Ovary (tissue), 10 donors: ENCODE results near the gene STYK1. TPM values are rescaled to one million over a fixed set of nuclear protein-coding genes. Genes with fewer than 3 reads are reported as not detected.

Experiments used
- DNase-seq, 5 donors: peaks; one replicate each; pipeline ENCODE4 v3.0.0-alpha.2; 2019 to 2020
- H3K27ac ChIP-seq, 2 donors: fragments of 200-600 bp; one replicate each; pipeline versions ENCODE4 v1.5.1 to v1.8.0; 2019 to 2022
- H3K27me3 ChIP-seq: fragments of 200-600 bp; one replicate; pipeline ENCODE4 v1.8.0; 2022
- H3K36me3 ChIP-seq: fragments of 200-600 bp; sonication (generic); one replicate; pipeline ENCODE4 v1.5.1; 2019
- H3K4me1 ChIP-seq: one replicate; pipeline ENCODE4 v1.8.1; 2013; ENCODE audit warnings: mild to moderate bottlenecking, moderate library complexity; ENCODE audit not compliant: insufficient read depth
- H3K4me3 ChIP-seq: fragments of 200-600 bp; sonication (generic); one replicate; pipeline ENCODE4 v1.5.1; 2017
- H3K9me3 ChIP-seq, 2 donors: fragments of 200-600 bp in 1 of 2; sonication (generic) in 1 of 2; one replicate each; pipeline versions ENCODE4 v1.5.1 to v1.8.1; 2013 to 2019; ENCODE audit warnings: mild to moderate bottlenecking in 1 of 2, moderate library complexity in 1 of 2
- EP300 ChIP-seq: sonication (generic); formaldehyde crosslinking; IDR thresholded peaks from one replicate; pipeline ENCODE4 v1.6.1; 2017; ENCODE audit warnings: antibody characterized with exemption
- POLR2A ChIP-seq: fragments of 450-650 bp; IDR thresholded peaks from one replicate; pipeline ENCODE4 v1.6.1; 2017; ENCODE audit warnings: antibody characterized with exemption, mild to moderate bottlenecking, moderate library complexity
- WGBS, 3 donors: extraction: QIAGEN DNeasy Blood & Tissue Kit in 1 of 3; methylation state at CpG; one replicate each; pipeline versions ENCODE4 v1.1.5 to v1.1.7; 2013 to 2017; 5-methylcytosine and 5-hydroxymethylcytosine counted together
- intact Hi-C, 4 donors: fragments of 100-400 bp; cut with DNase I; formaldehyde crosslinking; loops; one replicate each; pipeline versions ENCODE4 v1.11.0 to v1.15.1; 2022 to 2023
- long read RNA-seq, 3 donors: library from polyadenylated mRNA in 2 of 3; unstranded in 2 of 3; transcript quantifications; one replicate each; pipeline ENCODE4 v2.0.0 and lab custom pipeline, GENCODE V29; 2021 to 2026
- polyA plus RNA-seq, 2 donors: library from polyadenylated mRNA; stranded (reverse); fragments of 200-250 nt in 1 of 2; fragments of 350-450 nt in 1 of 2; fragmentation: Illumina TruSeq in 1 of 2; extraction: RNeasy Lipid Tissue Mini Kit (QIAGEN cat#74804) in 1 of 2; gene quantifications; one replicate each; pipeline ENCODE4 v1.2.3, GENCODE V29; 2013 to 2014
- total RNA-seq, 7 donors: library from RNA; depleted of rRNA in 2 of 7; stranded (reverse); fragments of >200 nt in 2 of 7; fragmentation: NEBNext Ultra II Directional in 3 of 7; extraction: Animal tissue kit (Norgen Biotek cat#: 25700) in 3 of 7; gene quantifications; one replicate each; pipeline versions ENCODE4 v1.1.0 to v1.2.4, GENCODE V29; 2016 to 2023
- TF ChIP-seq, protein P1 (sequence below), 3 donors: fragments of 450-650 bp in 2 of 3; fragments of 200-600 bp in 1 of 3; IDR thresholded peaks; one replicate each; pipeline versions ENCODE4 v1.5.1 to v1.8.0; 2016 to 2022; ENCODE audit warnings: antibody characterized with exemption in 3 of 3, mild to moderate bottlenecking in 1 of 3
- donor health status: DM: no; HTN: no; CAD: no; lungs with moderate emphysema.
- donor health status: DM: no; HTN: no; CAD: no.
- donor health status: Bipolar disorder and iron deficiency.
- donor health status: DM: yes; HTN: yes; CAD: no.
- donor health status: DM: no; HTN: no; CAD: no.
- donor health status: DM: yes; HTN: yes; CAD: no.

Gene STYK1
- total RNA-seq = 1 to 10 TPM in 1 of 7 donors, under 1 TPM in 4, not detected in 2; 0.12 to 1.3 (median 0.33) TPM
- under 1 TPM; 0.07 to 0.70 TPM for polyA plus RNA-seq
- long read RNA-seq, donor 1 = 0 reads
- long read RNA-seq, donor 2 = 0 reads
- long read RNA-seq, donor 3 = 0 reads

DNA sequence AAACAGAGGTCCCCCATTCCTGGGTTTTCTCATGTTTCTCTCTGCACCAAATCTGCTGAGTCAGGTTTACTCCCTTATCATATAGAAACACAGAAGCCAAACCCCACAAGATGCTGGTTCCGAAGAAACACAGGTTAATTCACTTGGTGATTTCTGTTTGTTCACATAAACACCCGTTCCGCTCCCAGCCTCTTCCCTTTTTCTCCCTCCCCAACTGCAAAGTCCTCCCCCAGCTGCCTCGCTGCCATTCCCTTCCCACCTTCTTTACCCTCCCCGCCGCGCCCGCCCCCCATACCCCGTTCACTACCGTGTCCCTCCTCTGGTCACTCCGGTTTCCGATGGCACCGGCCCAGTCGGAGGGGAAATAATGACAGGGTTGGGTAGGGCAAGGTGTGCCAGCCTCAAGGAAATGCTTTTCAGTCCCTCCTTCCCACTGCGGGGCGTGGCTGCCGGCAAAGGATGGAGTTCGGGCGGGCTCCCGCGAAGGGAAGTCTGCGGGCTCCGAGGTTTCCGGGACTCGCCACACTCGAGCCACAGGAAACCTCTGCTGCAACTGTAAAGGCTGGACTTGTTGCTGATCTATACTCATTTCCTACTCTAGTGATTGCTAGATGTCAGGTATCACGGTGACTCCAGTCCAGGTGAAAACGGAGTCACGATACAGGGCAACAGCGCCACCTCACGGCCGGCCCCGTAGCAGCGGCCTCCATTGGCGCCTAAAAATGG lies at the start of gene STYK1:
Gene STYK1, minus strand, starts transcription at position 394 of the 726 bp plus-strand sequence. CDS start 39,434 bp downstream, outside the sequence.
- no peak within 1 kb of the TSS for H3K27ac ChIP-seq
- DNase-seq = peak in 4 of 5 donors; percentile 21 to 42 (median 26)
- intact Hi-C loops = no loop called here
- H3K4me1 ChIP-seq = no peaks in the 10 kb centered on the region
- no peaks in the 10 kb centered on the region for H3K36me3 ChIP-seq
- no peaks in the 10 kb centered on the region for H3K9me3 ChIP-seq
- 1 to 2% (median 1%) methylated on average over 35 of the region's 35 CpGs for WGBS, 3 donors
- H3K4me3 ChIP-seq = peak within 1 kb of the TSS; percentile 26
- H3K27me3 ChIP-seq = no peaks in the 10 kb centered on the region
- TF ChIP-seq, protein P1, sequence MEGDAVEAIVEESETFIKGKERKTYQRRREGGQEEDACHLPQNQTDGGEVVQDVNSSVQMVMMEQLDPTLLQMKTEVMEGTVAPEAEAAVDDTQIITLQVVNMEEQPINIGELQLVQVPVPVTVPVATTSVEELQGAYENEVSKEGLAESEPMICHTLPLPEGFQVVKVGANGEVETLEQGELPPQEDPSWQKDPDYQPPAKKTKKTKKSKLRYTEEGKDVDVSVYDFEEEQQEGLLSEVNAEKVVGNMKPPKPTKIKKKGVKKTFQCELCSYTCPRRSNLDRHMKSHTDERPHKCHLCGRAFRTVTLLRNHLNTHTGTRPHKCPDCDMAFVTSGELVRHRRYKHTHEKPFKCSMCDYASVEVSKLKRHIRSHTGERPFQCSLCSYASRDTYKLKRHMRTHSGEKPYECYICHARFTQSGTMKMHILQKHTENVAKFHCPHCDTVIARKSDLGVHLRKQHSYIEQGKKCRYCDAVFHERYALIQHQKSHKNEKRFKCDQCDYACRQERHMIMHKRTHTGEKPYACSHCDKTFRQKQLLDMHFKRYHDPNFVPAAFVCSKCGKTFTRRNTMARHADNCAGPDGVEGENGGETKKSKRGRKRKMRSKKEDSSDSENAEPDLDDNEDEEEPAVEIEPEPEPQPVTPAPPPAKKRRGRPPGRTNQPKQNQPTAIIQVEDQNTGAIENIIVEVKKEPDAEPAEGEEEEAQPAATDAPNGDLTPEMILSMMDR (IDR thresholded peaks at IDR 0.05) = peak in 1 of 3 donors; percentile 10
- no peak for TF ChIP-seq EP300

DNA sequence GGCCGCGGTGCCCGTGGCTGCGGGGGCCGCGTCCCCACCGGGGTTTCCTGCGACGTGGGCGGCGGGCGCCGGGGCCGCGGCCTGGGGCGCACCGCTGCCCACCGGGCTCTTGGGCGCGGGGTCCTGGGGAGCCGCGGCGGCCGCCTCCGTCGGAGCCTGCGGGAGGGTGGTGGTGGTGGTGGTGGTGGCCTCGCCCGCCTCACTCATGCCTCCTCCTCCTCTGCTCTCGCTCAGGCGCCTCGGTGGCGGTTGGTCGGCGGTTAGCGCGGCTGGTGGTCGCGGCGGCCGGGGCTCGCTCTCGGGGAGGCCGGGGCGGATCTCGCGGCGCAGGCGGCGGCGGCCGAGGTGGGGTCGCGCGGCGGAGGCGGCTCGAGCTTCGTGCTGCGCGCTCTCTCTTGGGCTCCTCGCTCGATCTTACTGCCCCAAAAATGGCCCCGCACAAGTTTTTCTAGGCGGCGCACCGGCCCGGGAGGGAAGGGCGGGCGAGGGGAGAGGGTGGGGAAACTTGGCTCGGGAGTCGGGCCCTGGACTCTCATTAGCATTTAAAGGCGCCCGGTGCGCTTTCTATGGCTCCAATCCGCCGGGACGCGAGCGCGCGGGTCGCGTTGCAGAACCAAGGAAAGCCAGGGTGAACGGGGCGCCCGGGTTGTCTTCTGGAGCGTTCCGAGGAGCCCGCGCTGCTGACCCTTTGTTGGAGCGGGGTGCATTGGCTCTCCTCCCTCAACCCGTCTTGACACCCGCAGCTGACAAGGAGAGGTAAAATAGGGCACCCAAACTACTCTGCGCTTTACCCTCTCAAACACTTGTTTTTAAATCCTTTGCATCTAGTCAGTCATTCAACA lies 49.3 kb upstream of the STYK1 start, which contains the start of gene YBX3:
Gene YBX3, minus strand, starts transcription at position 419 of the 842 bp plus-strand sequence. Its CDS starts 212 bp downstream, at position 207.
- Histone ChIP-seq H3K4me1 (peaks cover 6% of the 10 kb centered on the region), H3K27me3 (no peaks in the 10 kb centered on the region), H3K36me3 (no peaks in the 10 kb centered on the region), H3K9me3 (no peaks in the 10 kb centered on the region), H3K27ac (peak within 1 kb of the TSS; percentile 99 to 100), H3K4me3 (peak within 1 kb of the TSS; percentile 93)
- TF ChIP-seq EP300 (no peak), POLR2A (peak; percentile 68)
- TF ChIP-seq, protein P1 (IDR thresholded peaks at IDR 0.05) = no peak
- peak; percentile 86 to 91 (median 89) for DNase-seq
- intact Hi-C loops = loop anchor here in 2 of 4 donors (1.0 to 10.0 kb wide), 3 partner anchors 358 to 510 kb away; partner anchors contain the start of gene GABARAPL1 (in 1 of the 2)
- whole genome bisulfite sequencing, 3 donors = 0% methylated on average over 40 to 95 of the region's 95 CpGs

- TF ChIP-seq EP300 = no peak
- TF ChIP-seq POLR2A = peak; percentile 8
- TF ChIP-seq, protein P1 (IDR thresholded peaks at IDR 0.05) = peak; percentile 11 to 41 (median 25)
- peak; percentile 50 to 76 (median 70) for DNase-seq
- Histone ChIP-seq H3K4me1 (peaks cover 7% of the 10 kb centered on the region), H3K36me3 (no peaks in the 10 kb centered on the region), H3K27me3 (no peaks in the 10 kb centered on the region), H3K27ac (peak overlapping the region; percentile 99 to 100), H3K9me3 (no peaks in the 10 kb centered on the region), H3K4me3 (peak overlapping the region; percentile 93)
- 0% methylated on average over 25 to 36 of the region's 36 CpGs for WGBS, 3 donors
- intact Hi-C loops = loop anchor here in 2 of 4 donors (1.0 to 10.0 kb wide), 3 partner anchors 358 to 509 kb away; partner anchors contain the start of gene GABARAPL1 (in 1 of the 2)
Observed at GRCh38 chr12:10722502-10722904, 48.7 kb upstream of the STYK1 start.
